Fibroblast of lung (primary cell): Measurements from ENCODE around the gene PPBP.

Experiments
- CTCF ChIP-seq, 2 donors: IDR thresholded peaks in 1 of 2; conservative IDR thresholded peaks in 1 of 2; 1 replicate in 1 of 2; 2 replicates in 1 of 2; pipeline ENCODE4 v1.5.1; 2011 to 2012; ENCODE audit warnings: low read length in 2 of 2, control low read depth in 1 of 2, inconsistent platforms in 1 of 2, low read depth in 1 of 2, mild to moderate bottlenecking in 1 of 2
- EZH2 ChIP-seq: IDR thresholded peaks from 2 replicates; pipeline ENCODE4 v1.5.1; 2012; ENCODE audit warnings: low read length, control low read depth, mild to moderate bottlenecking; ENCODE audit errors: missing control alignments

GRCh38 chr4:73974352-73974751, 13.6 kb downstream of the PPBP start:
- TF ChIP-seq CTCF (conservative IDR thresholded peaks at IDR 0.05 in 1 of 2, IDR thresholded peaks at IDR 0.05 in 1 of 2; ENCODE audit: low read depth in 1 of 2, low read length in 2 of 2) (no peak), EZH2 (no peak)
